ENCODE measurements around the gene NEBL. TPM values are rescaled to one million over a fixed set of nuclear protein-coding genes. Genes with fewer than 3 reads are reported as not detected.

NEBL gene
- total RNA-seq, 2 donors from 2014 or later = 18.5 to 40.7 TPM

DNA sequence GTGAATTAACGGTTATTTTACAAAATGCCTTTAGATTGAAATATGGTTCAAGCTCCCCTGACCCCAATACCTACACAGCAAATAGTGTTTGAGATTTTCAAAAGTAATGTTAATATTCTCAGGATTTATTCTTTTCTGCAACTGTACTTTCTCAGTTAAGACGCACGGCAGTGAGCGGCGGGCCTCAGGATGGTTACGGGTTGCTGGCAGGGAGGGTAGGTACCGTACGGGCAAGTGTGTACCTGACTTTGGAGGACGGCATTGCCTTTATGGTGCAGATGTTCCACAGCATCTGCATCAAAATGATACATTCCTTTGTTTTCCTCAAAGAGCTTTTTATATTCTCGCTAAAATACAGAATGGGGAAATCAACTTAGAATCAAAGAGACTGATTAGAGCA is 44.8 kb downstream of the NEBL start:
- no peak overlapping the region for H3K4me3 ChIP-seq
- TF ChIP-seq, protein P1, sequence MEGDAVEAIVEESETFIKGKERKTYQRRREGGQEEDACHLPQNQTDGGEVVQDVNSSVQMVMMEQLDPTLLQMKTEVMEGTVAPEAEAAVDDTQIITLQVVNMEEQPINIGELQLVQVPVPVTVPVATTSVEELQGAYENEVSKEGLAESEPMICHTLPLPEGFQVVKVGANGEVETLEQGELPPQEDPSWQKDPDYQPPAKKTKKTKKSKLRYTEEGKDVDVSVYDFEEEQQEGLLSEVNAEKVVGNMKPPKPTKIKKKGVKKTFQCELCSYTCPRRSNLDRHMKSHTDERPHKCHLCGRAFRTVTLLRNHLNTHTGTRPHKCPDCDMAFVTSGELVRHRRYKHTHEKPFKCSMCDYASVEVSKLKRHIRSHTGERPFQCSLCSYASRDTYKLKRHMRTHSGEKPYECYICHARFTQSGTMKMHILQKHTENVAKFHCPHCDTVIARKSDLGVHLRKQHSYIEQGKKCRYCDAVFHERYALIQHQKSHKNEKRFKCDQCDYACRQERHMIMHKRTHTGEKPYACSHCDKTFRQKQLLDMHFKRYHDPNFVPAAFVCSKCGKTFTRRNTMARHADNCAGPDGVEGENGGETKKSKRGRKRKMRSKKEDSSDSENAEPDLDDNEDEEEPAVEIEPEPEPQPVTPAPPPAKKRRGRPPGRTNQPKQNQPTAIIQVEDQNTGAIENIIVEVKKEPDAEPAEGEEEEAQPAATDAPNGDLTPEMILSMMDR (IDR thresholded peaks at IDR 0.05) = no peak
- TF ChIP-seq POLR2A (IDR thresholded peaks at IDR 0.05) = no peak
- no peaks in the 10 kb centered on the region for H3K27me3 ChIP-seq
- ATAC-seq = no peak
- no peaks in the 10 kb centered on the region for H3K9me3 ChIP-seq
- no peak overlapping the region for H3K27ac ChIP-seq
- 95 to 97% methylated on average over 10 of the region's 10 CpGs for WGBS, 2 donors
- H3K4me1 ChIP-seq = no peaks in the 10 kb centered on the region
- H3K36me3 ChIP-seq (replicated peaks in 1 of 2; ENCODE audit: insufficient read depth in 1 of 2, low read depth in 2 of 2) = no peaks in the 10 kb centered on the region
- intact Hi-C loops (cut with DNase I) = no loop called here
- DNase-seq = no peak

DNA sequence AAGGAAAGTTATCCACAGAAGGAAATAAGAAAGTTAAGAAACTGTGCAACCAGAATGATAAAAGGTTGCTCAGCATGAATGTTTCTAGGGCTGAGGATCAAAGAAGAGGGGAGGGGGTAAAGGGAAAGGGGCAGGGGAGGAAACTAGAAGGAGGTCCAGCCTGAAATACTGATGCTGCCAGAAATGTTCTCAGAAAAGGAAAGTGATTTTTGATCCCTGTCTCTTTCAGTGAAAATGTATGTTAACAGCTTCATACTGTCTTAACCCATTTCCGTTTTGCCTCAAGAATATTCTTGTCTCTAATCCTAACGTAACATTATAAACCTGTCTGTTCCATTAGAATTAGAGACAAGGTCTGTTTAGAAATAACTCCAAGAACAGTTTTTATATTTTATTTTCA is 49.6 kb downstream of the NEBL start:
- Histone ChIP-seq H3K4me3 (no peak overlapping the region), H3K36me3 (replicated peaks in 1 of 2; ENCODE audit: insufficient read depth in 1 of 2, low read depth in 2 of 2) (no peaks in the 10 kb centered on the region), H3K27me3 (no peaks in the 10 kb centered on the region), H3K27ac (no peak overlapping the region), H3K9me3 (no peaks in the 10 kb centered on the region), H3K4me1 (no peaks in the 10 kb centered on the region)
- TF ChIP-seq POLR2A (IDR thresholded peaks at IDR 0.05) = no peak
- TF ChIP-seq, protein P1 (IDR thresholded peaks at IDR 0.05) = no peak
- intact Hi-C loops (cut with DNase I) = no loop called here
- DNase-seq (no peak), ATAC-seq (no peak)
- 93 to 94% methylated on average over 2 of the region's 2 CpGs for WGBS, 2 donors

DNA sequence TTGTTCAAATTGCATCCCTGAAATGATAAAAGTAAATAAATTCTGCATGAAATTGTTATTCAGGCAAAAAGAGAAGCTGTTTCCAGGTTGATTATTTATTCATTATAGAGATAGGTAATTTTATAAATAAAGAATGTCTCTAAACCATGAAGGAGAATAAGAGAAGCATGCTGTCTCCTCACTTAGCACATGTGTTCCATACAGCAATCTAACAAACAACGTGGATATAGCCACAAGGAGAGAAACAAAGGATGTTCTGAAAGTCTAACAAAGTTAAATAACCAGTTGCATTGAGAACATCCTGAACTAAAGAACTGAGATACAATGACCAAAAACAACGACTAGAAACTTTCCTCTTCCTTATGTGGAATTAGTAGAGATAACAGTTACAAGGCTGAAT is 50.8 kb downstream of the NEBL start:
- ATAC-seq = no peak
- DNase-seq = no peak
- no peak overlapping the region for H3K27ac ChIP-seq
- H3K27me3 ChIP-seq = no peaks in the 10 kb centered on the region
- no peaks in the 10 kb centered on the region for H3K9me3 ChIP-seq
- WGBS, 2 donors = 66 to 80% methylated on average over 2 of the region's 2 CpGs
- no peak overlapping the region for H3K4me3 ChIP-seq
- no peaks in the 10 kb centered on the region for H3K4me1 ChIP-seq
- H3K36me3 ChIP-seq (replicated peaks in 1 of 2; ENCODE audit: insufficient read depth in 1 of 2, low read depth in 2 of 2) = no peaks in the 10 kb centered on the region
- intact Hi-C loops (cut with DNase I) = no loop called here
- no peak for TF ChIP-seq POLR2A (IDR thresholded peaks at IDR 0.05)
- TF ChIP-seq, protein P1 (IDR thresholded peaks at IDR 0.05) = no peak

DNA sequence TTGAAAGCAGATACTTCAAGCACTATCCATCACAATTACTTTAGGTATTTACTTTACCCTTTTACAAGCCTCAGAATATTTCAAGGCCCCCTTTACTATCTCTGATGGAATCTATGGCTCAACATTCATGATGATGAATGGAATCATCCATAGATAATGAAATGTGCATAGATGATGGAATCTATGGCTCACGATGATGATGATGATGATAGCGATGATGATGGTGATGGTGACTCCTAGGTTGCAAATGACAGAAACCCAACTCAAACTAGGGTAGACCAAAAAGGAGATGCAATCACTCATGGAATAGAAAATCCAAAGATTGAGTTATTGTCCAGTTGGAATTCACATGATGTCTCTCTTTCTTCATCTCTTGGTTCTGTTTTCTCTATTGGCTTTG is 55.7 kb downstream of the NEBL start:
- H3K27ac ChIP-seq = no peak overlapping the region
- no peaks in the 10 kb centered on the region for H3K36me3 ChIP-seq (replicated peaks in 1 of 2; ENCODE audit: insufficient read depth in 1 of 2, low read depth in 2 of 2)
- DNase-seq = no peak
- WGBS, 2 donors = 95 to 100% methylated on average over 2 of the region's 2 CpGs
- intact Hi-C loops (cut with DNase I) = no loop called here
- no peak for TF ChIP-seq POLR2A (IDR thresholded peaks at IDR 0.05)
- TF ChIP-seq, protein P1 (IDR thresholded peaks at IDR 0.05) = no peak
- no peak overlapping the region for H3K4me3 ChIP-seq
- no peak for ATAC-seq
- peaks cover 0 to 4% (median 0%) of the 10 kb centered on the region in 3 donors for H3K9me3 ChIP-seq
- no peaks in the 10 kb centered on the region for H3K27me3 ChIP-seq
- H3K4me1 ChIP-seq = no peaks in the 10 kb centered on the region

DNA sequence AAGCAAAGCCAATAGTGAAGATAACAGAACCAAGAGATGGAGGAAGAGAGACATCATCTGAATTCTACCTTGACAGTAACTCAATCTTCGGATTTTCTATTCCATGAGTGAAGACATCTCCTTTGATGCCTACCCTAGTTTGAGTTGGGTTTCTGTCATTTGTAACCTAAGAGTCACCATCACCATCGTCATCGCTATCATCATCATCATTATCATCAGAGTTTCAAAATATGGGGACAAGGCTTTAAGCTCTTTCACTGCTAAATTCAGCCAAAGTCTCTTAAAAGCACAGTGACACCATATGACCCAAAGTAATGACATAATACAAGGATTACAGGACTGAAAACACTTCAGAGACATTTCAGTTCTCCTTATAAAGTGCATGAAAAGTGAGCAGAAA is 57.2 kb downstream of the NEBL start:
- Histone ChIP-seq H3K9me3 (peaks cover 0 to 4% (median 0%) of the 10 kb centered on the region in 3 donors), H3K4me1 (no peaks in the 10 kb centered on the region), H3K27ac (no peak overlapping the region), H3K36me3 (replicated peaks in 1 of 2; ENCODE audit: insufficient read depth in 1 of 2, low read depth in 2 of 2) (no peaks in the 10 kb centered on the region), H3K27me3 (no peaks in the 10 kb centered on the region), H3K4me3 (no peak overlapping the region)
- intact Hi-C loops (cut with DNase I) = no loop called here
- no peak for DNase-seq
- 93 to 99% methylated on average over 3 of the region's 3 CpGs for WGBS, 2 donors
- TF ChIP-seq, protein P1 (IDR thresholded peaks at IDR 0.05) = no peak
- no peak for TF ChIP-seq POLR2A (IDR thresholded peaks at IDR 0.05)
- no peak for ATAC-seq
